Lower leg skin (tissue), 4 donors: ENCODE results near the gene HABP2. TPM values are rescaled to one million over a fixed set of nuclear protein-coding genes. Genes with fewer than 3 reads are reported as not detected.

Experiments used
- DNase-seq, 2 donors: peaks; one replicate each; pipeline ENCODE4 v3.0.0-alpha.2; 2019; ENCODE audit warnings: low spot score in 2 of 2
- H3K4me3 ChIP-seq: fragments of 200-600 bp; sonication (generic); 2 replicates; pipeline ENCODE4 v1.5.1; 2017; ENCODE audit warnings: mild to moderate bottlenecking, low read depth; ENCODE audit not compliant: poor library complexity, severe bottlenecking
- POLR2A ChIP-seq, 2 donors: fragments of 450-650 bp; IDR thresholded peaks; one replicate each; pipeline ENCODE4 v1.6.1; 2016 to 2017; ENCODE audit warnings: antibody characterized with exemption in 2 of 2, mild to moderate bottlenecking in 1 of 2, moderate library complexity in 1 of 2
- WGBS, 2 donors: methylation state at CpG; one replicate each; pipeline ENCODE4 v1.1.5; 2018; 5-methylcytosine and 5-hydroxymethylcytosine counted together
- intact Hi-C: fragments of 100-400 bp; cut with DNase I; formaldehyde crosslinking; loops from one replicate; pipeline ENCODE4 v1.15.0; 2023; ENCODE audit warnings: low total_unique reads
- total RNA-seq, 4 donors: library from RNA; depleted of rRNA; stranded (reverse); fragments of >200 nt; gene quantifications; one replicate each; pipeline ENCODE4 v1.1.0, GENCODE V29; 2016
- TF ChIP-seq, protein P1 (sequence below), 3 donors: fragments of 450-650 bp; IDR thresholded peaks; one replicate each; pipeline ENCODE4 v1.5.1; 2016; ENCODE audit warnings: antibody characterized with exemption in 3 of 3, mild to moderate bottlenecking in 3 of 3, moderate library complexity in 2 of 3

Gene HABP2
- total RNA-seq, 4 donors from 2014 or later: 0.10 TPM; not detected in 3

- no peak for DNase-seq
- intact Hi-C loops: no loop called here
- WGBS, 2 donors: 62 to 65% methylated on average over 5 of the region's 5 CpGs
- no peak overlapping the region for H3K4me3 ChIP-seq
- no peak for TF ChIP-seq POLR2A (IDR thresholded peaks at IDR 0.05)
- TF ChIP-seq, protein P1, sequence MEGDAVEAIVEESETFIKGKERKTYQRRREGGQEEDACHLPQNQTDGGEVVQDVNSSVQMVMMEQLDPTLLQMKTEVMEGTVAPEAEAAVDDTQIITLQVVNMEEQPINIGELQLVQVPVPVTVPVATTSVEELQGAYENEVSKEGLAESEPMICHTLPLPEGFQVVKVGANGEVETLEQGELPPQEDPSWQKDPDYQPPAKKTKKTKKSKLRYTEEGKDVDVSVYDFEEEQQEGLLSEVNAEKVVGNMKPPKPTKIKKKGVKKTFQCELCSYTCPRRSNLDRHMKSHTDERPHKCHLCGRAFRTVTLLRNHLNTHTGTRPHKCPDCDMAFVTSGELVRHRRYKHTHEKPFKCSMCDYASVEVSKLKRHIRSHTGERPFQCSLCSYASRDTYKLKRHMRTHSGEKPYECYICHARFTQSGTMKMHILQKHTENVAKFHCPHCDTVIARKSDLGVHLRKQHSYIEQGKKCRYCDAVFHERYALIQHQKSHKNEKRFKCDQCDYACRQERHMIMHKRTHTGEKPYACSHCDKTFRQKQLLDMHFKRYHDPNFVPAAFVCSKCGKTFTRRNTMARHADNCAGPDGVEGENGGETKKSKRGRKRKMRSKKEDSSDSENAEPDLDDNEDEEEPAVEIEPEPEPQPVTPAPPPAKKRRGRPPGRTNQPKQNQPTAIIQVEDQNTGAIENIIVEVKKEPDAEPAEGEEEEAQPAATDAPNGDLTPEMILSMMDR (IDR thresholded peaks at IDR 0.05): no peak
Measured at GRCh38 chr10:113515601-113516000, 37.3 kb upstream of the HABP2 start.

- TF ChIP-seq, protein P1 (IDR thresholded peaks at IDR 0.05): no peak
- no peak overlapping the region for H3K4me3 ChIP-seq
- WGBS, 2 donors: 67 to 69% methylated on average over 3 of the region's 3 CpGs
- peak in 1 of 2 donors; percentile 39 for DNase-seq
- intact Hi-C loops: no loop called here
Measured at GRCh38 chr10:113516061-113516460, 36.8 kb upstream of the HABP2 start.

DNA sequence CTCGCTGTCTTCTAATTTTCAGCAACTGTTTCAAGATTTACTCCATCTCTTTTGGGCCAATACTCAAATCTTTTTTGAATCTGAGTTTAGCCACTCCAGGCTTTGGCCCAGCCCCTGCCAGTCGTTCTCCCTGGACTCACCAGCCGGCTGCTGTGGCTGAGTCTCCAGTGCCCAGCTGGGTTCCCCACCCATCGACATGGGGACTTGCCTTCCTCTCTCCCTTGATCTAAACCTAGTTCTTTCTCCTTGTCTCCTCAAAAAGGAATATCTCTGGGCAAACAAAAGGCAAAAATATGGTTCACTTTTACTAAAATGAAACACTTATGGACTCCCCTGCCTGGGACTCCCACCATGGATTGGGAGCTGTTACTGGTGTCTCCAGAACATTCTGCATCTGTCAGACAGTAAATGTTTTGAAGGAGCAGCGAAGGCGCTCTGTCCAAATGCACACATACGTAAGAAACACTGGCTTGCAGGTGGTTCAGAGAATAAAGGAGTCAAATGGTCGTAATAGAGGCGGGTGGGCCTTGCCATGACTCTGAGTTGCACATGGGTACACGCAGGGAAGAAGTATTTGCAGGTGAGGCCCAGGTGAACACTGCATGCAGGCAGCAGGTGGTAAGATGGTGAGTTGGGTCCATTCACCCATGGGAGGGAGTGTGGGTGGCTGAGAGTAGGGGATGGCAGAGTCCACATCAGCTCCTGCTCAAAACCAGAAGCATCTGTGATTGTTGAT lies 35.5 kb upstream of the HABP2 start:
- intact Hi-C loops: no loop called here
- WGBS, 2 donors: 83 to 91% methylated on average over 9 to 10 of the region's 10 CpGs
- peak in 1 of 2 donors; percentile 60 for DNase-seq
- no peak overlapping the region for H3K4me3 ChIP-seq
- TF ChIP-seq, protein P1 (IDR thresholded peaks at IDR 0.05): no peak
- no peak for TF ChIP-seq POLR2A (IDR thresholded peaks at IDR 0.05)

DNA sequence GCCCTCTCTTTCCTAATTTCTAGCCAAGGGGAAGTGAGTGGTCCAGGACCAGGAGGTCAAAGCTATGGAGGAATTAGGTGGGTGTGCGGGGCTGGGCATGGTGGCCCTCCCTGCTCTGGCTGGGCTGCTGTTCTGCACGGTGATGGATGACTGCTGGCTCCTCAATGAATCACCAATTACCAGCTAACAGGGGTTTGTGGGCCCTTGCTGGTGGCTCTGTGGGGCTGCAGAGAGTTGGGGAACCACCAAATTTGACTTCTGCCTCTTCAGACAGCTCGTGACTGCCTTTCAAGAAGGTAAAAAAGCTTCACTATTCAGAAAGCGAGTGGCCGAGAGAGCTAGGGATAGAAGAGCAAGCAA lies 35.0 kb upstream of the HABP2 start:
- peak in 1 of 2 donors; percentile 76 for DNase-seq
- intact Hi-C loops: no loop called here
- 64 to 70% methylated on average over 5 of the region's 5 CpGs for WGBS, 2 donors
- no peak overlapping the region for H3K4me3 ChIP-seq
- TF ChIP-seq POLR2A (IDR thresholded peaks at IDR 0.05): no peak
- TF ChIP-seq, protein P1 (IDR thresholded peaks at IDR 0.05): no peak

DNA sequence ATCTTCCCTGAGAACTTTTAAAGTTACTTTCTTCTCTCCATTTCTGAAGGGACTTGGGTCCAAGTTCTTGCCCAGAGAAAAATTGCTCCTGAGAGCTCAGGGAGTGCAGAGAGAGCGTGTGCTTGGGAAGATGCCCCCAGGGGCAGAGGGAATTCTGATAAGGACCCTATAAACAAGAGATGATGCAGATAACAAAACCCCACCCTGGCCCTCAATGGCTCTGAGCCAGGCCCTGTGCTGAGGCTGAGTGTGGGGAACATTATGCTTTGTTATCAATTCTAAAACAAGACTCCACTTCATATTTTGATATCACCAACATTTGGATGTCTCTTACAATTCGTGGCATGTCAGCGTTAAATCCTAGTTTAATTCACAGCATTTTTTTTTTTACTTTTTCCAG lies 34.4 kb upstream of the HABP2 start:
- TF ChIP-seq, protein P1 (IDR thresholded peaks at IDR 0.05): no peak
- TF ChIP-seq POLR2A (IDR thresholded peaks at IDR 0.05): no peak
- DNase-seq: peak in 1 of 2 donors; percentile 64
- H3K4me3 ChIP-seq: no peak overlapping the region
- WGBS, 2 donors: 70 to 81% methylated on average over 3 of the region's 3 CpGs
- intact Hi-C loops: no loop called here
